ENCODE measurements around the gene PTPRM. TPM values are rescaled to one million over a fixed set of nuclear protein-coding genes. Genes with fewer than 3 reads are reported as not detected.

Gene PTPRM
- total and polyA plus RNA-seq, 2 experiments from 2014 or later, result 30.9 to 62.8 TPM

DNA sequence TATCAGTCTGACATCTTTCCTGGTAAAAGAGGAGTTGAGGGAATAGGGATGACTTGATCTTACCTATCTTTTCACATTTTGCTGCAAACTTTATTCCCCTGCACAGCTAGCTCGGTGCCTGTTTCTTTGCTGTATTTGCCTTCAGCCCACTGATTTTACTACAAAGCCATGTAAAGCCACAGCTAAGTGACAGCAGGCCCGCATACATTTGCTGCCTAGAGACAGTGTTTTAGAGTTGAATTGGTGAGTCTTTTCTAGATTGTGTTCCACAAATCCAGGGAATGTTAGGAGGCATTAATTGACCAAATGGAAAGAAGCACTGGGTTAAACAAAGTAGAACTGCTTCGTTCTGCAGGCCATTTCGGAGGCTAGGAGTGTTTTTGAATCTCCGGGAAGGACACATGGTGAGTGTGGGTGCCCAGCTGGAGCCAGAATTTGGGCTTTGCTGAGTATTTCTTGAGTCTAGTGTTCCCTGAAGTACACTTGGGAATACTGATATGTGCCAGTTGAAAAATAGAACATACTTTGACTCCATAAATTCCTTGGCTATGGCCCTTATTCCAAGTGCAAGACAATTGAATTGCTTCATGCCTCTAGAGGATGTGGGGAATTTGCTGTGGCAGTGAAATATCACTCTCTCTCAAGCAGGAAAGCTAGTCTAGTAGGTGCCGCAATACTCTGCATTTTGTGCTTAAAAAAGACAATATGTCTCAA, 329.8 kb downstream of the PTPRM start:
- H3K36me3 ChIP-seq (ENCODE audit: low read depth), result no peaks in the 10 kb centered on the region
- H3K9me3 ChIP-seq (ENCODE audit: low read depth), result no peaks in the 10 kb centered on the region
- no peaks in the 10 kb centered on the region for H3F3A ChIP-seq (ENCODE audit: insufficient read depth)
- TF ChIP-seq EZH2phosphoT487 (IDR thresholded peaks at IDR 0.05; ENCODE audit: insufficient read depth, low read depth), result no peak
- no peaks in the 10 kb centered on the region for H3K9me2 ChIP-seq (ENCODE audit: insufficient read depth)
- H2AFZ ChIP-seq, result no peak overlapping the region
- H4K20me1 ChIP-seq (ENCODE audit: insufficient read depth), result no peaks in the 10 kb centered on the region
- H3K79me2 ChIP-seq (ENCODE audit: insufficient read depth), result no peaks in the 10 kb centered on the region
- no peak overlapping the region for H3K4me2 ChIP-seq (ENCODE audit: unreplicated experiment)
- no peak overlapping the region for H3K4me3 ChIP-seq
- WGBS, 2 experiments (ENCODE audit: low coverage in 1 of 2, low lambda C conversion rate in 2 of 2, missing lambda C conversion rate in 2 of 2), result 87% methylated on average over 6 of the region's 6 CpGs
- no peak overlapping the region for H3K9ac ChIP-seq
- DNase-seq, result no peak
- H3K27me3 ChIP-seq (replicated peaks; ENCODE audit: insufficient read depth), result no peaks in the 10 kb centered on the region
- H3K27ac ChIP-seq, result no peak overlapping the region
- H3K4me1 ChIP-seq (ENCODE audit: insufficient read depth), result 0 out of 2 replicates have a peak, but pooled peaks cover 5% of the 10 kb centered on the region
- in situ Hi-C loops (cut with MboI), result no loop called here

DNA sequence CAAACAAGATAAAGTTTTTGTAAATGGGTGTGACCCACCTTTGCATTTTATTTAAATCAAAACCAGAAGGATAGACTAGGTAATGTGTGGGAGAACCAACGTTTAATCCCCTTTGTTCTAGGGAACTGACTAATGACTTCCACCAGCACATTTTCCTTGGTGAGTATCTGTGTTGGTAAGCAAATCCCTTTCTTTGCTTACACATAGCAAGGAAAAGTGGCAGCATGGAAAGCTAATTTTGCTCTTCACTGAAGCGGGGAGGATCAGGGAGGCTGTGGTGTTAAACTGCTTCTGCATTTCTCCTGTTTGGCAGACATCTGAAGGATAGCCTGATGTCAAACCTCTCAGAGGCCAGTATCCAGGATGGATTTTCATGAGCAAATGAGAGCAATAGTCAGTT, 331.1 kb downstream of the PTPRM start:
- in situ Hi-C loops (cut with MboI), result no loop called here
- no peaks in the 10 kb centered on the region for H3K36me3 ChIP-seq (ENCODE audit: low read depth)
- WGBS, 2 experiments (ENCODE audit: low coverage in 1 of 2, low lambda C conversion rate in 2 of 2, missing lambda C conversion rate in 2 of 2), result 84 to 87% methylated on average over 2 of the region's 2 CpGs
- no peaks in the 10 kb centered on the region for H3K9me2 ChIP-seq (ENCODE audit: insufficient read depth)
- H3K4me1 ChIP-seq (ENCODE audit: insufficient read depth), result 0 out of 2 replicates have a peak, but pooled peaks cover 5% of the 10 kb centered on the region
- H2AFZ ChIP-seq, result no peak overlapping the region
- H4K20me1 ChIP-seq (ENCODE audit: insufficient read depth), result no peaks in the 10 kb centered on the region
- no peak overlapping the region for H3K27ac ChIP-seq
- no peak overlapping the region for H3K4me2 ChIP-seq (ENCODE audit: unreplicated experiment)
- DNase-seq, result no peak
- H3K4me3 ChIP-seq, result no peak overlapping the region
- H3K79me2 ChIP-seq (ENCODE audit: insufficient read depth), result no peaks in the 10 kb centered on the region
- H3K9ac ChIP-seq, result no peak overlapping the region
- no peaks in the 10 kb centered on the region for H3K9me3 ChIP-seq (ENCODE audit: low read depth)
- no peak for TF ChIP-seq EZH2phosphoT487 (IDR thresholded peaks at IDR 0.05; ENCODE audit: insufficient read depth, low read depth)
- TF ChIP-seq EZH2 (IDR thresholded peaks at IDR 0.05; ENCODE audit: insufficient read depth, poor library complexity, severe bottlenecking), result no peak
- H3F3A ChIP-seq (ENCODE audit: insufficient read depth), result no peaks in the 10 kb centered on the region
- no peaks in the 10 kb centered on the region for H3K27me3 ChIP-seq (replicated peaks; ENCODE audit: insufficient read depth)

DNA sequence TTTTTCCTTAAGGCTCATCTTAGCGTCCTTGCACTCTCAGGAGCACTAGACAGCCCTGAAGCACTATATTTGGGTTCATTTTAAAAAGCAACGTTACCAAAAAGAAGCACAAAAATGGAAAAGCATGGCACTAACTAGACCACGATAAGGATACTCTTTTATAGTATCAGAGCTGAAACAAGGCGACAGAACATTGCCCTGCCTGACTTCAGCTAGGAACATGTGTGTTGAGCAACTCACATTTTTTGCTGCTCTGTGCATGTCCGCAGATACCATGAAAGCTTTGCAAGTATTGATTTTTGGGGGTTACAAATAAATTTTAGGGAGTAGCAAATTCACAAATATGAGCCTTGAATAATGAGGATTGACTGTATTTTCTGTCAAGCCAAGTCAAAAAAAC, 332.0 kb downstream of the PTPRM start:
- DNase-seq, result no peak
- no peak overlapping the region for H2AFZ ChIP-seq
- H3K27me3 ChIP-seq (replicated peaks; ENCODE audit: insufficient read depth), result no peaks in the 10 kb centered on the region
- no peaks in the 10 kb centered on the region for H4K20me1 ChIP-seq (ENCODE audit: insufficient read depth)
- H3K9me3 ChIP-seq (ENCODE audit: low read depth), result no peaks in the 10 kb centered on the region
- no peak overlapping the region for H3K9ac ChIP-seq
- no peak overlapping the region for H3K27ac ChIP-seq
- H3K4me3 ChIP-seq, result no peak overlapping the region
- no peaks in the 10 kb centered on the region; the same call in 1 of the 2 replicates for H3K79me2 ChIP-seq (ENCODE audit: insufficient read depth)
- 0 out of 2 replicates have a peak, but pooled peaks cover 7% of the 10 kb centered on the region for H3K4me1 ChIP-seq (ENCODE audit: insufficient read depth)
- in situ Hi-C loops (cut with MboI), result no loop called here
- no peak overlapping the region for H3K4me2 ChIP-seq (ENCODE audit: unreplicated experiment)
- H3K36me3 ChIP-seq (ENCODE audit: low read depth), result no peaks in the 10 kb centered on the region
- TF ChIP-seq EZH2phosphoT487 (IDR thresholded peaks at IDR 0.05; ENCODE audit: insufficient read depth, low read depth) (no peak), EZH2 (IDR thresholded peaks at IDR 0.05; ENCODE audit: insufficient read depth, poor library complexity, severe bottlenecking) (no peak)
- H3K9me2 ChIP-seq (ENCODE audit: insufficient read depth), result no peaks in the 10 kb centered on the region
- 95 to 97% methylated on average over 5 of the region's 5 CpGs for WGBS, 2 experiments (ENCODE audit: low coverage in 1 of 2, low lambda C conversion rate in 2 of 2, missing lambda C conversion rate in 2 of 2)
- H3F3A ChIP-seq (ENCODE audit: insufficient read depth), result no peaks in the 10 kb centered on the region

DNA sequence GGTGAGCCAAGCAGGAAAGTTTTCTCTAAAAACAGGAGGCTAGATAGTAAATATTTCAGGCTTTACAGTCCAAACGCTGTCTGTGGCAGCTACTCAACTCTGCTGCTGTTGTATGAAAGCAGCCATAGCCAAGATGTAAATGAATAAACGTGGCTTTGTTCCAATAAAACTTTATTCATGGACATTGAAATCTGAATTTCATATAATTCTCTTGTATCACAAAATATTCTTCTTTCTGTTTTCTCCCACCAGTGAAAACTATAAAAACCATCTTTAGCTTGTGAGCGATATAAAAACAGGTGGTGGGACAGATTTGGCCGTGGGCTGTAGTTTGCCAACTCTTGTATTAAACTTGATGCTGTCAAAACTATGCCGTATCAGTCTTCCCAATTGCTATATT, 333.0 kb downstream of the PTPRM start:
- 88 to 91% methylated on average over 5 of the region's 5 CpGs for WGBS, 2 experiments (ENCODE audit: low coverage in 1 of 2, low lambda C conversion rate in 2 of 2, missing lambda C conversion rate in 2 of 2)
- no peak overlapping the region for H3K9ac ChIP-seq
- H3F3A ChIP-seq (ENCODE audit: insufficient read depth), result no peaks in the 10 kb centered on the region
- no peak for DNase-seq
- H2AFZ ChIP-seq, result no peak overlapping the region
- H3K9me3 ChIP-seq (ENCODE audit: low read depth), result no peaks in the 10 kb centered on the region
- H4K20me1 ChIP-seq (ENCODE audit: insufficient read depth), result no peaks in the 10 kb centered on the region
- H3K27me3 ChIP-seq (replicated peaks; ENCODE audit: insufficient read depth), result no peaks in the 10 kb centered on the region
- no peaks in the 10 kb centered on the region for H3K9me2 ChIP-seq (ENCODE audit: insufficient read depth)
- no peak overlapping the region for H3K4me3 ChIP-seq
- no peaks in the 10 kb centered on the region for H3K36me3 ChIP-seq (ENCODE audit: low read depth)
- TF ChIP-seq EZH2phosphoT487 (IDR thresholded peaks at IDR 0.05; ENCODE audit: insufficient read depth, low read depth), result no peak
- TF ChIP-seq EZH2 (IDR thresholded peaks at IDR 0.05; ENCODE audit: insufficient read depth, poor library complexity, severe bottlenecking), result no peak
- no peak overlapping the region for H3K27ac ChIP-seq
- peaks cover 17% of the 10 kb centered on the region; the same call in 1 of the 2 replicates for H3K4me1 ChIP-seq (ENCODE audit: insufficient read depth)
- H3K4me2 ChIP-seq (ENCODE audit: unreplicated experiment), result no peak overlapping the region
- H3K79me2 ChIP-seq (ENCODE audit: insufficient read depth), result no peaks in the 10 kb centered on the region; the same call in 1 of the 2 replicates
- in situ Hi-C loops (cut with MboI), result no loop called here
